ENCODE results near the gene PRKCH. TPM values are rescaled to one million over a fixed set of nuclear protein-coding genes. Genes with fewer than 3 reads are reported as not detected.

Gene PRKCH
- total and polyA plus RNA-seq, 2 of the 13 experiments (the other 11 are each of a cell fraction or from before 2014, with no cell fraction given), result 0.48 to 1.3 TPM

- TF ChIP-seq HINFP (CRISPR knock-in tag; IDR thresholded peaks at IDR 0.05; ENCODE audit: low read depth) (0 out of 2 replicates have a peak, but pooled peaks have one; percentile 7), DMAP1 (CRISPR knock-in tag; IDR thresholded peaks at IDR 0.05) (peak; percentile 51; the same call in 1 of the 2 replicates), RARG (CRISPR knock-in tag; IDR thresholded peaks at IDR 0.05; ENCODE audit: low read depth) (no peak), ZNF530 (CRISPR knock-in tag; IDR thresholded peaks at IDR 0.05; ENCODE audit: low read depth) (no peak), ZNF614 (CRISPR knock-in tag; IDR thresholded peaks at IDR 0.05; ENCODE audit: borderline replicate concordance) (peak; percentile 75; the same call in 1 of the 2 replicates), SOX5 (CRISPR knock-in tag; IDR thresholded peaks at IDR 0.05; ENCODE audit: borderline replicate concordance) (peak; percentile 99), NFAT5 (CRISPR knock-in tag; IDR thresholded peaks at IDR 0.05) (no peak), MXD1 (CRISPR knock-in tag; IDR thresholded peaks at IDR 0.05) (no peak), ZNF281 (CRISPR knock-in tag; IDR thresholded peaks at IDR 0.05; ENCODE audit: borderline replicate concordance) (peak; percentile 38; the same call in 1 of the 2 replicates), NR1H2 (CRISPR knock-in tag; IDR thresholded peaks at IDR 0.05; ENCODE audit: borderline replicate concordance, low read depth) (no peak), GTF2F1 (IDR thresholded peaks at IDR 0.05; ENCODE audit: low read length) (no peak), ZNF343 (CRISPR knock-in tag; IDR thresholded peaks at IDR 0.05) (no peak), ZFP1 (CRISPR knock-in tag; IDR thresholded peaks at IDR 0.05) (0 out of 2 replicates have a peak, but pooled peaks have one; percentile 24), ZC3H13 (CRISPR knock-in tag; IDR thresholded peaks at IDR 0.05) (no peak), ZSCAN25 (CRISPR knock-in tag; IDR thresholded peaks at IDR 0.05) (peak; percentile 32; the same call in 1 of the 2 replicates), ZNF878 (CRISPR knock-in tag; IDR thresholded peaks at IDR 0.05) (peak; percentile 76), ZNF784 (CRISPR knock-in tag; IDR thresholded peaks at IDR 0.05; ENCODE audit: borderline replicate concordance) (0 out of 2 replicates have a peak, but pooled peaks have one; percentile 15), BRD4 (CRISPR knock-in tag; IDR thresholded peaks at IDR 0.05) (no peak; the same call in 1 of the 2 replicates)
These were observed 216.4 kb downstream of the PRKCH start (continued) for GRCh38 chr14:61537563-61538463.
